ENCODE data around the gene MGST3.
"Not testable (repeated sequence)": the region's sequence is repeated elsewhere in the genome, so short reads cannot be mapped to it uniquely, and the experiment has no call there.

Gene MGST3

DNA sequence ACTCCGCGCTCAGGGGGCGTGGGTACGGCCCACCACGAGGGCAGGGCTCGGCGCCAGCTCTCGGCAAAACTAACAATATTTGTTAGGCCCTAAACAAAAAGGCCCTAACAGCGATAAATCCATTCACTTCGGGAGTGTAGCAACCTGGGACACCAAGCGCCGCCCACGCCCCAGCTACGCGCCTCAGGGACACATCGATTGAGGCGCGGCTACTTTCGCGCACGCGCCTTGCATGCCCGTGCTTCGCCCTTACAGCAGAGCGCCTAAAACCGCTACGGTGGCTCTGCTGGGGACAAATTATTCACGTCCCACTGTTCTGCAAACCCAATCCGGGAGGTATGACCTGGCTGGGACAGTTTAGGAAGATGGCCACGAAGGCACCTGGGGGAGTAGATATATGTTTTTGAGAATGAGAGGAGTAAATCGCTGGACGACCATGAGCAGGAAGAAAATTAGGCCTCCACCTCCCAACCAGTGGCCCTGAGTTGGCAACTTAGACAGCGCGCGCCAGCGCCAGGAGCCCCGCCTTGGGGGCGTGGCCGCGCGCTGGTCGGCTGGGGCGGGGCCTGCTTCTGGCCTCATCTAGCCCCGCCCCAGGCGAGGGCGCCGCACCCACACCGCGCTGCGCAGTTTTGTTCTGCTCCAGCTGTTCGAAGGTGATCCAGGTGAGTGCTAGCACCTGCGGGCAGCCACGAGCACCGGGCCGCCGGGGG lies at the start of gene MGST3:
TSS of gene MGST3 (plus strand) at position 606 of the 713 bp plus-strand sequence. CDS start 18,614 bp downstream, outside the sequence.
- peak; percentile 98 for DNase-seq

DNA sequence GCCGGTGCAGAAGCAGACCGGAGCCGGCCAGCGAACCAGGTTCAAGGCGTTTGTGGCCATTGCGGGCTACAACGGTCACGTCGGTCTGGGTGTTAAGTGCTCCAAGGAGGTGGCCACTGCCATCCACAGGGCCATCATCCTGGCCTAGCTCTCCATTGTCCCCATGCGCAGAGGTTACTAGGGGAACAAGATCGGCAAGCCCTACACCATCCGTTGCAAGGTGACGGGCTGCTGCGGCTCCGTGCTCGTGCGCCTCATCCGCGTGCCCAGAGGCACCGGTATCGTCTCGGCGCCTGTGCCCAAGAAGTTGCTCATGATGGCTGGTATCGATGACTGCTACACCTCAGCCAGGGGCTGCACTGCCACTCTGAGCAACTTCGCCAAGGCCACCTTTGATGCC lies 49.1 kb upstream of the MGST3 start:
- DNase-seq: no peak

DNA sequence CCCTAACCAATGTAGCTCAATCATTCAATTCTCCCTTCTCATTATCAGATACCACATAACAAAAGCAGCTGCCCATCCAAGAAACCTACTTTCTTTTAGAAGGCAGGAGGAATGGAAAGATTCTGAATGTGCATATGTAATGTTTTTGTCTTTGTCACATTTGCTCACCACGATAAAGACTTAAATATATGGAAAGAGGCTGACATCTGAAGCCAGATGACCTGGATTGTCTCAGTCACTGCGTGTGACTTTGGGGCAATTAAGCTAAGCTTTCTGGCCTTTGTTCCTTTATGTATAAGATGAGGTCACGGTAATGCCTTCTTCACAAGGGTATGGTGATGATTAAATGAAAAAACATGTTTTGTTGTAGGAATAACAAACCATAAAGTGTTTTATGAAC lies 44.6 kb upstream of the MGST3 start:
- DNase-seq: no peak

DNA sequence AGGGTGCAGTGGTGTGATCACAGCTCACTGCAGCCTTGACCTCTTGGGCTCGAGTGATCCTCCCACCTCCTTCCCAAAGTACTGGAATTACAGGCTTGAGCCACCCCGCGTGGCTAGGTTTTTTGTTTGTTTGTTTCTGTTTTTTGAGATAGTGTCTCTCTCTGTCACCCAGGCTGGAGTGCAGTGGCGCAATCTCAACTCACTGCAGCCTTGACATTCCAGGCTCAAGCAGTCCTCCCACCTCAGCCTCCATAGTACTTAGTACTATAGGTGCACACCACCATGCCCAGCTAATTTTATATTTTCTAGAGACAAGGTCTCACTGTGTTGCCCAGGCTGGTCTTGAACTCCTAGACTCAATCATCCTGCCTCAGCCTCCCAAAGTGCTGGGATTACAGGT lies 39.6 kb upstream of the MGST3 start:
- DNase-seq: not testable (repeated sequence)

DNA sequence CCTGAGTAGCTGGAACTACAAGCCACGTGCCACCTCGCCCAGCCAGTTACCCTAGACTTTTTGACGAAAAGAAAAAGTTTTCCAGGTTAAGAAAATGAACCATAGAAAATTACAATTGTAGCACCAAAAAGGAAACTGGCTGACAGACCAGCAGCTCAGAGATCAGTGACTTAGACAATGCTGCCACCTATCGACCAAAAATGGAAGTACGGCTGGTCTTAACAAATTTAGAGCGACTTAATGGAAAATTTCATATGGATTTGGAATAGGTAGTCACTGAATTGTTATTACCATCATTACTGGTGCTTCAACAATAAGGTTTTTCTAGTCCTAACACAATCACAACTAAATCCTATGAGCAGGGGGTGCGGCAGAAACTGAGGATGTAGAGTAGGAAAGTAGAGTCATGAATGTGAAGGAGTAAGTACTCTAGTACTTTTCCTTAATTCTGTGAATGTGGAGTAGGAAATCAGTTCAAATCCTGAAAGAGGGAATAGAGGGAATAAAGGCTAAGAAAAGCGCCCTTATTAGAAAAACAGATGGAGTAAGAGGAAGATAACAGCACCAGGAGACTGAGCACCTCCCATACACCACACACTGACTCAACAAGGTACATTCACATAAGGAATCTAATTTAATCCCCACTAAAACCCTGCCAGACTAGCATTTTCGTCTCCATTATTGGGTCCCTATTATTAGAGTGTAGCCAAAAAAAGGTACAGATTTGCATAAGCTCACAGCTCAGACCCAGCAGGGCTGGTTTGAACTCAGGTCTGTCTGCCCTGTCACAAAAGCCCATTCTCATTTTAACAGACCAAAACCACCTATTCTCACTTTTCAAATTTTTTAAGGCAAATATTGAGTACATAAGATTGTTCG lies 37.9 kb upstream of the MGST3 start:
- peak; percentile 71 for DNase-seq

DNA sequence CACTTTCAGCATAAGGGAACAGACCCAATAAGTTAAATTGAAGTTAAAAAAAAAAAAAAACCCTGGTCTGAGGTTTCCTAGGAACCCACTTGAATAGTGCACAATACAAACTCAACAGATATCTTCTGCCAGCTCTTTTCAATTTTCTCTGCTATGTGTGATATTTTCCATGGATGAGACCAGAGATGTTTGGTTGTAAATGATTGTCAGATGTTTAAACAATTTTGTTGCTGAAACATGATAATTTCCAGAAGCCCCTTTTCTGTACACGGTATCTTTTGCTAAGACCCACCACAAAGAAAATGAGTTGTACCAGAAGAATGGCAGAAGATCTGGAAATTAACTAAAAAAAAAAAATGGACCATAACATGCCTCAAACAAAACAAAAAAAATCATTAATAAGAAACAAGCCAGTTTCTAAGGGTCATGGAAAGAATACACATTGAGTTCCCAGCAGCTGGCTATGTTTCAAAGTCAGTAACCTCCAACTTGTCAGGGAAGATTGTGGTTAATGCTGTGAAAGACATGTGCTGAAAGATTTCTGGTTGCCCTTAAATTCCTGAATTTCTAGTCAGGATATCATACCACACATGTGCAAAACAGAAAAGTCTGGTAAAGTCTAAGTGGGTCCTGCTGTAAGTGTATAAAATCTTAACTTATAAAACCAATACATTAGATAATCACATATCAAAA lies 35.6 kb upstream of the MGST3 start:
- peak; percentile 92 for DNase-seq

DNA sequence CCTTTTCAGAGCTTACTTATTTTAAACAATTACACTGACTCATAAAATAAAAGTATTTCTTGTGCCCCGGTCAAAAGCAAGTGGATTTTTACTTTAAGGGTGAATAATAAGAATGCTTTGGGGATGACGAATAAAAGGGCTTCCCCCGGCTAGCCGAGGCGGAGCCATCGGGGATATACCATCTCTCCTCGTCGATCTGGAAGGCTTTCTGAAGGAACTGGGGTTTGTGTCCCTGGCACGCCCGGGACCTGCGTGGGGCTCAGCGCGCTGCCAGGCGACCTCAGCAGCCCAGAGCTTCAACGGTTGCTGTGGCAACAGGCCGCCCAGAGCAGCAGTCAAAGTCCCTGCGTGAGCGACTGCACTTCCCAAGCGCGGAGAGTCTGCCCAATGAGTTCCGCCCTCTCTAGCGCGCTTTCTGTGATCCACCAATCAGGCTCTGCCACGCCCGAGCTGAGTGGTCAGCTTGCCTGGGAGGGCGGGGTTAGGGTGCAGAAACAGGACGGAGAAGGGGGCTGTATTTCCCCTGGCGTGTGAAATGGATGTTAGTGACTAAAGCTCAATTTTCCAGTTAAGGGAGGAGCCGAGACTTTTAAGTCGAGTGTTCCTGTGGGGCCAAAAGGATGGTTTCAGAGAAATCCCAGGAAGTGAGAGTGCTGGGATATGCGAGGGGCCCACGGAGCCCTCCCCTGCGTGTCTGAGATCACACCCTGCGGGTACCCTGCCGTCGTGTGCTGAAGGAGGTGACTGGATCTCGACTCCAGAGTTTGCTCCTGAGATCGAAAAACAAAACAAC lies 33.0 kb upstream of the MGST3 start:
- peak; percentile 97 for DNase-seq

DNA sequence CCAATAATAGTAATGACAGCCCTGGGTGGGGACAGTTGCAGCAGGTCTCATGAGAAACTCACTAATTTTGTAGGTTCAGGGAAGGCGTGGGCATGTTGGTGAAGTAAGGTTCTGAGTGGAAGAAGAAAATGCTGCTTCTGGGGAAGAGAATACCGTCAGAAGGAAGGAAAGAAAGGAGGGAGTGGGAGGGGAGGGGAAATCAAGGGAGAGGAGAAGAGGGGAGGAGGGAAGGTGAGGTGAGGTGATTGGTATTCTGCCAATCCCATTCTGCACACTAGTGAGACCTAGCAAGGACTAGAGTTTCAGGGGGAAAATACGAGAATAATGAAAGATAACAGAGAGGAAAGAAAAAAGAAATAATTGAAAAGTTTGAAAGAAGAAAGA lies 32.4 kb upstream of the MGST3 start:
- DNase-seq: no peak

DNA sequence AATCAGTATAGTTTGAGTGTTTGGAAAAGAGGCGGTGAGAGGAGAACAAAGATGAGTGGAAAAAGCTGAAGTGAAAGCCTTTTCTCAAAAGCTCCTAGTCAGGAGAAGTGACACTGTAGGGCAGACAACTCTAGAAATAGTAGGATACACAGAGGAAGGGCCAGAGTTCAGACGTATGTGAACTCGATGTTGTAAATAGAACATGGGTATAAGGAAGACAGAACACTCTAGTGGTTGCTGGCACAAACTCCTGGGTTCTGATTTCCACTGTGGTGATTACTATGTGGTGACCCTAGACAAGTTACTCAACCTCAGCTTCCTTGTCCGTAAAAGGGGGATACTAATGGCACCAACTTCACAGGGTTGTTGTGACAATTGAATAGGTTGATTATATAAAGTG lies 30.2 kb upstream of the MGST3 start:
- no peak for DNase-seq

DNA sequence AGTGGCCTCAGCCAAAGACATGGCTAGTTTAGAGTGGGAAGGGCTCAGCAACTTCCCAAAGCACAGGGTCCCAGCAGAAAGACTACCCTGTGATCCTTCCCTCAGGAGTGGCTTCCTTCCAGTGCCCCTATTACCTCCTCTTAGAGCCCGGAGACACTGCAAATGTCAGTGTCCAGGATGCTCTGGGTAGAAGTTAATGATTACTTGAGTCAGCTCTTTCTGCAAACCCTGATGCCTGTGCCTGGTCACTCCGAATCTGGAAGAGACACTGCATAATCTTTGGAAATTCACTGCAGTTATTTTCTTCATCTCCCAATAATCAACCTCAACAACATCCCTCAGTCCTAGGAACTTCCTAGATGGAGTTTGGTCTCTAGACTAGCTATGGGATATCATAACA lies 27.2 kb upstream of the MGST3 start:
- no peak for DNase-seq

DNA sequence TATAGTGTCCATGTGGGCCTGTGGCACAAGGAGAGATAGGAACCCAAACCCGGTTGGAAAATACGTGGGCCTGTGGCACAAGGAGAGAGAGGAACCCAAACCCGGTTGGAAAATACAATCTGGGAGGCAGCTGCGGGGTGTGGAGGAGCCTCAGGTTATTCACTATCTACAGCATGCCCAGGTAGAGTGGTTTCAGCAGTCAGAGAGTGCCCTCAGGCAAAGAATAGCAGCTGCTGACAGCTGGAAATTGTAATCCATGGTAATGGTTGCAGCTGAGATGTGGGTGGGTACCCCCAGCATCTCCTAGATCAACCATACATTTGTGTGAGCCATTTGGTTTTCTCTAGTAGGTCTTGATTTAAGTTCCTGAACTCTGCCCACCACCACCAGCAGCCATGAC lies 25.8 kb upstream of the MGST3 start:
- DNase-seq: no peak

DNA sequence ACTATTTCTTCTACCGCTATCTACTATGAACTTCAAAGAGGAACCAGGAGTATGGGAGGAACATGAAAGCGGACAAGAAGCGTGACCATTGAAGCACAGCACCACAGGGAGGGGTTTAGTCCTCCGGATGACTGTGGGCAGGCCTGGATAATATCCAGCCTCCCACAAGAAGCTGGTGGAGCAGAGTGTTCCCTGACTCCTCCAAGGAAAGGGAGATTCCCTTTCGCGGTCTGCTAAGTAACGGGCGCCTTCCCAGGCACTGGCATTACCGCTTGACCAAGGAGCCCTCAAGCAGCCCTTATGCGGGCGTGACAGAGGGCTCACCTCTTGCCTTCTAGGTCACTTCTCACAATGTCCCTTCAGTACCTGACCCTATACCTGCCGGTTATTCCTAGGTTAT lies 24.4 kb upstream of the MGST3 start:
- DNase-seq: not testable (repeated sequence)

DNA sequence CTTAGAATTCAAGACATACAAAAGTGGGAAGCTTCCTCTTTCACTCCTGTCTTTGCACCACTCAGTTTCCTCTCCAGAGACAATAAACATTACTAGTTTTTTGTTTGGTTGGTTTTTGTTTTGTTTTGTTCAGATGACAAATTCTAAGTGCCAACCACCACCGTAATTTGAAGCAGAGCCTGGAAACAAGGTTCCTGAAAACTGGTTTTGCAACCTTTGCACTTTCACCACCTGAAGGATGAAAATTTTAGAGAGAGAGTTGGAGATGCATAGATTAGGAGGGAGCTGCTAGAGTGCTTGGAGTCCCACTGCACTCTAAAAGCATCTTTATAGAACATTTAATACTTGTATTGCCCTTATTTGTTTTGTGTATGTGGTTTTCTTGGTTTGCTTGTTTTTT lies 20.2 kb upstream of the MGST3 start:
- no peak for DNase-seq

DNA sequence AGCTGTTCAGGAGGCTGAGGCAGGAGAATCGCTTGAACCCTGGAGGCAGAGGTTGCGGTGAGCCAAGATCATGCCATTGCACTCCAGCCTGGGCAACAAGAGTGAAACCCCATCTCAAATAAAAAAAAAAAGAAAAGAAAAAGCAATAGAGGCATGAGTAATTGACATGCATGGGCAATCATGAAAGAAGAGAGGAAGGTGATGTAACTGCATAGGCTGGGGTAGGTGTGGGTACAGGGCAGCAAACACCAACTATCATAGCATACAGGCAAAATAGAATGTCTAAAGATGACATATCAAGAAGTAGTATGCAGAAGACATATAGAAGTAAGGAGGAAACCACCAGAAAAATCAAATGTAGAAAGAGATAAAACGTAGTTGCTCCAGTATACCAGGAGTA lies 19.0 kb upstream of the MGST3 start:
- DNase-seq: no peak

DNA sequence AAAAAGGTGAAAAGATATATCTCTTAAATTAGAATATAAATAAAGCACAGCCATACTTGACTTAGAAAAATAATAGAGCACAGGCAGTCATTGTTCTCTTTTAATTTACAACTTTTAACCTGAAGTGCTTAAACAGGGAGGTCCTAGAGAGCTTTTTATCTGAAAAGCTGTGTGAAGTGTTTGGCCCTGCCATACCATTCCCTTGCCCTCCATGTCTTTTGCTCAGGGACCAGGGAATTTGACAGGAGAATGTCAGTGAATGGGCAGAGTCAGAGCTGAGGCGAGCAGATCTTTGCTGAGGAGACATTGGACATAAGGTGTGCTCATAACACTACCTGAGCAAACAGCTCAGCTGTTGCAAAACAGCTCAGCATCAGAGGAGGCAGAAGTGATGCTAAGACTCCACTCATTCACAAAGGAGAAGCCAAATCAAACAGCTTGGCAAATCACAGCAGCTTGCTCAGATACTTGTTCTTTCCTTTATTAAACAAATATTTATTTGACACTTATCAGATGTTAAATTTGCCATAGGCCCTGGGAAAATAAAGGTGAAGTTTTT lies 14.9 kb upstream of the MGST3 start:
- no peak for DNase-seq

DNA sequence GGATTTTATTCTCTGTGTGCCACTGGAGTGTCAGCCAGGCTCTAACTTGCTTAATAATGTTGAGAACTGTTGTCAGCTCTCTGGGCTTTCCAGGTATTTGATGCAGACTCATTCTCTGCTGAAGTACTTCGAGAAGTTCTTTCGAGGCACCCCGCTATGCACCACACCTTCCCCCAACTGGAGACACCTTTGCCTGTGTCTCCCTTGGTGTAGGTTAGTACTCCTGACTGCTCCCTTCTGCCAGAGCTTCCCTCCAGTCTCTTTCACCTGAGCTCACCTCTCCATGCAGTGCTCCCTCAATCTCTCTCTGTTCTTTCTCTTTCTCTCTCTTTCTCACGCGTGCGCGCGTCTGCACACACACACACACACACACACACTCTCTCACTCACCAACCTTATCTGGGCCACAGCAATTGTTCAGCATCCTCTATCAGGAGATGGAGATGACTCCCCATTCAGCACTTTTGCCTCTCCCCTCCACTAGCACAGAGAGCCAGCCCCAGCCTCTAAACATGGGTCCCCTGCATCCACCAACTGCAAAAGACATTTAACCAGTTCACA lies 14.0 kb upstream of the MGST3 start:
- DNase-seq: no peak

DNA sequence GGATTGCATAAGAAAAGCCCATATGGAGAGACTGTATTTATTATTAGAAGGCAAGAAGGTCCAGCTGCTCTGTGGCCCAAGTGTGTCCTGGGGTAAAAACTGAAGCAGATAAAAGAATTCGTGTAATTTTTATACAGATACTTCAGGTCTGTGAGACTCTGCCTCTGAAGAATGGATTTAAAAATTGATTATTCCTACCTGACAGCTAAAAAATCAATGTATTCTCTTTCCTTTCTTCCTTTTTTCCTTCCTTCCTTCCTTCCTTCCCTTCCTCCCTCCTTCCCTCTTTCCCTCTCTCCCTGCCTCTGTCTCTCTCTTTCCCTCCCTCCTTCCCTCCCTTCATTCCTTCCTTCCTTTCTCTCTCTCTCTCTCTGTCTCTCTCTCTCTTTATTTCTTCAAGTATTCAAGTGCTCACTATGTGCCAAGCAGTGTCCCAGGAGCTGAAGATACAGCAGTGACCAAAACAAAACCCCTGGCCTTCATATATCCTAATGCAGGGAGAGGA lies 11.3 kb upstream of the MGST3 start:
- no peak for DNase-seq

DNA sequence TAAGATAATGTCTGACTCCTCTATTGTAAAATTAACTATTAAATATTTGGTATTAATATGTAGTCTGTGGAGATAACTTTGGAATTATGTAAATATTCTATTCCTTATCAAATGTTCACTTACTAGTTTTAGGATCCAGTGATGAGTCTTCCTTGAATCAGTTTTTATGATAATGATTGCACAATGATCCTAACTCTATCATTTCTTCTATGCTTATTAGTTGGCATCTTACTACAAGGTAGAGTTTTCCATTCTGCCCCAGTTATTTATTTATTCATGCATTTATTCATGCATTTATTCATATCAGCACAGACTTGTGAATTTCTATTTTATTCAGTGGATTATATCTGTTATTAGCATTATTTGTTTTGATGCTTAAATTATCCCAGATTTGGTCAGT lies 7.4 kb upstream of the MGST3 start:
- DNase-seq: no peak

DNA sequence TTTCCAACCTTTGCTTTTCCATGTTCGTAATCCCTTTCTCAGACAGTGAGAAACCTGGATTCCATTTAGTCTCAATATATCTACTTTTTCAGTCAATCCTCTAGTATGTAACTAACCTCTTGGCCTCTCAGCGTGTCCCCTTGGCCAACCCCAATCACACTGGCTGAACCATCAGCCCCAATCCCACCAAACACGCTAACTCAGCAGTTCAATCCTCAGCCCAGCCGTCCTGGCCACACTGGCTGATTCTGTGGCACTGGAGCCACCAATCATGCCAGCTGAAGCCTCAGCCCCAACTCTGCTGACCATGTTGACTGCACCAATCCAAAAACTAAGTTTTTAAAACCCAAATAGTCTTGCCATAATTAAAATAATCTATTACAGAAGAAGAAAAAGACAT lies 6.6 kb upstream of the MGST3 start:
- no peak for DNase-seq

DNA sequence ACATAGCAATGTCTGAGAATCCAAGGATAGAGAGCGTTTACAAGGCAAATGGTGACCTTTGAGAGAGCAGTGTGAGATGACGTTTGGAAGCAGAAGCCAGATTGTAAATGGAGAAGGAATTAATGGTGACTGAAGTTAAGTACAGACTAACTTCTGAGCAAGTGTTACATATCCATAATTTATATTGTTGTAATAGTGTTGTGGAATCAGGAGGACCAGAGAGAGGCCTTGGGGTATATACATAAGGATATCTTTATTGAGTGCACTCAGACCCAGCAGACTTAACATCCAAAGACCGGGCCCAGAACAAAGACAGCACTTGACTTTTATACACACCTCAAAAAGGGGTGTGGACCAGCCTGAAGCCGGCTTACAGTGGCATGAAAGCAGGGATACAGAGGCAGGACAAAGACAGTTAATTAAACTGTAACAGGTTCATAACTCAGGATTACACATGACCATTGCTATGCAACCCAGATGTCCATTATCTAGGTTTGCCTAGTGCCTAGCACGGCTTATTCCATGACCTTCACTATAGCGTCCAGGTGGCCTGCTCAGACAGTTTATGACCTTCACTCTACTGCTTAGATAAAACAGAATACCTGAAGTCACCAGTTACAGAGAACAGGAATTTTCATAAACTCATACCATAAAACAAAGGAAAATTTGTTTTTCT lies 2.7 kb upstream of the MGST3 start:
- no peak for DNase-seq

DNA sequence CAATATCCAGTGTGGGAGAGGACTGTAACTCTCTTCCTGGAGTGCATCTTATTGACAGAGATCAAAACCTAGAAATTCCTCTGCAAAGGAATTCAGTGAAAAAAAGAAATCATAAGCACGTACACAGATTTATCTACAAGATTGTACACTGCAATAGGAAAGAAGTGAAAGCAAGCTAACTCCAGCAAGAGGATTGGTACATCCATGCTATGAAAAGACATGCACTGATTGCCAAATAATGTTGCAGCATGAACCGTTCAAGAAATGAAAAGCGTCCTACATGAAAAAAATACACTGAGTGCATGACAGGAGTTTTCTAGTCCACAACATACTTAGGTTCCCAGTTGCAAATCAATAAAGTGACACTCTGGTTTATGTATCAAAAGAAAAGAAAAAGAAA lies 1.9 kb upstream of the MGST3 start:
- no peak for DNase-seq

Data from fibroblast of skin of right quadriceps (primary cell).